HEK293 (cell line): ENCODE data around the gene SLC26A11.

Source experiments
- BCL11A ChIP-seq: fragments of 450-650 bp; formaldehyde crosslinking; IDR thresholded peaks from 2 replicates; pipeline ENCODE4 v1.5.1; 2016; ENCODE audit warnings: low read depth, missing biosample characterization, missing genetic modification characterization
- KLF10 ChIP-seq: fragments of 450-650 bp; IDR thresholded peaks from 2 replicates; pipeline ENCODE4 v1.5.1; 2018; ENCODE audit warnings: missing biosample characterization, mild to moderate bottlenecking, missing genetic modification characterization
- KLF16 ChIP-seq: fragments of 450-650 bp; formaldehyde crosslinking; IDR thresholded peaks from 2 replicates; pipeline ENCODE4 v1.5.1; 2017; ENCODE audit warnings: missing biosample characterization, missing genetic modification characterization
- KLF9 ChIP-seq: fragments of 450-650 bp; formaldehyde crosslinking; IDR thresholded peaks from 2 replicates; pipeline ENCODE4 v1.5.1; 2016; ENCODE audit warnings: missing biosample characterization, missing genetic modification characterization, low read depth
- SP7 ChIP-seq: fragments of 450-650 bp; formaldehyde crosslinking; IDR thresholded peaks from 2 replicates; pipeline ENCODE4 v1.5.1; 2016; ENCODE audit warnings: missing biosample characterization, missing genetic modification characterization
- YY2 ChIP-seq: fragments of 450-650 bp; formaldehyde crosslinking; IDR thresholded peaks from 2 replicates; pipeline ENCODE4 v1.5.1; 2016; ENCODE audit warnings: missing biosample characterization, missing genetic modification characterization
- ZBTB6 ChIP-seq: fragments of 450-650 bp; formaldehyde crosslinking; IDR thresholded peaks from 2 replicates; pipeline ENCODE4 v1.5.1; 2017; ENCODE audit warnings: missing biosample characterization, missing genetic modification characterization
- ZFP37 ChIP-seq: fragments of 450-650 bp; formaldehyde crosslinking; IDR thresholded peaks from 2 replicates; pipeline ENCODE4 v1.5.1; 2016; ENCODE audit warnings: missing biosample characterization, missing genetic modification characterization
- ZNF112 ChIP-seq: fragments of 450-650 bp; formaldehyde crosslinking; IDR thresholded peaks from 2 replicates; pipeline ENCODE4 v1.5.0; 2017; ENCODE audit warnings: missing biosample characterization, missing genetic modification characterization
- ZNF184 ChIP-seq: fragments of 450-650 bp; IDR thresholded peaks from 2 replicates; pipeline ENCODE4 v1.5.1; 2018; ENCODE audit warnings: missing biosample characterization, mild to moderate bottlenecking, missing genetic modification characterization
- ZNF23 ChIP-seq: fragments of 450-650 bp; formaldehyde crosslinking; IDR thresholded peaks from 2 replicates; pipeline ENCODE4 v1.5.1; 2016; ENCODE audit warnings: missing biosample characterization, missing genetic modification characterization, borderline replicate concordance
- ZNF280D ChIP-seq: fragments of 450-650 bp; formaldehyde crosslinking; IDR thresholded peaks from 2 replicates; pipeline ENCODE4 v1.5.1; 2016; ENCODE audit warnings: missing biosample characterization, missing genetic modification characterization
- ZNF37A ChIP-seq: fragments of 450-650 bp; IDR thresholded peaks from 2 replicates; pipeline ENCODE4 v1.5.1; 2018; ENCODE audit warnings: missing biosample characterization, missing genetic modification characterization
- ZNF391 ChIP-seq: fragments of 450-650 bp; formaldehyde crosslinking; IDR thresholded peaks from 2 replicates; pipeline ENCODE4 v1.5.1; 2016; ENCODE audit warnings: low read depth, missing biosample characterization, missing genetic modification characterization, borderline replicate concordance
- ZNF449 ChIP-seq: fragments of 450-650 bp; formaldehyde crosslinking; IDR thresholded peaks from 2 replicates; pipeline ENCODE4 v1.5.1; 2017; ENCODE audit warnings: missing biosample characterization, mild to moderate bottlenecking, missing genetic modification characterization, moderate library complexity
- ZNF488 ChIP-seq: fragments of 450-650 bp; formaldehyde crosslinking; IDR thresholded peaks from 2 replicates; pipeline ENCODE4 v1.5.1; 2016; ENCODE audit warnings: missing biosample characterization, missing genetic modification characterization
- ZNF555 ChIP-seq: fragments of 450-650 bp; formaldehyde crosslinking; conservative IDR thresholded peaks from 2 replicates; pipeline ENCODE4 v1.5.1; 2017; ENCODE audit warnings: missing biosample characterization, mild to moderate bottlenecking, missing genetic modification characterization, inconsistent platforms
- ZNF610 ChIP-seq: fragments of 450-650 bp; formaldehyde crosslinking; IDR thresholded peaks from 2 replicates; pipeline ENCODE4 v1.5.1; 2016; ENCODE audit warnings: missing biosample characterization, missing genetic modification characterization, borderline replicate concordance
- ZNF670 ChIP-seq: fragments of 450-650 bp; formaldehyde crosslinking; IDR thresholded peaks from 2 replicates; pipeline ENCODE4 v1.5.1; 2016; ENCODE audit warnings: missing biosample characterization, missing genetic modification characterization, low read depth
- ZNF785 ChIP-seq: fragments of 450-650 bp; formaldehyde crosslinking; IDR thresholded peaks from 2 replicates; pipeline ENCODE4 v1.5.1; 2016; ENCODE audit warnings: missing biosample characterization, missing genetic modification characterization
- ZSCAN16 ChIP-seq: fragments of 450-650 bp; formaldehyde crosslinking; IDR thresholded peaks from 2 replicates; pipeline ENCODE4 v1.5.1; 2016; ENCODE audit warnings: missing biosample characterization, missing genetic modification characterization
- TF ChIP-seq, protein P1 (sequence below): fragments of 450-650 bp; formaldehyde crosslinking; IDR thresholded peaks from 2 replicates; pipeline ENCODE4 v1.5.1; 2016; ENCODE audit warnings: missing biosample characterization, missing genetic modification characterization
- TF ChIP-seq, protein P2 (sequence below): fragments of 450-650 bp; formaldehyde crosslinking; IDR thresholded peaks from 2 replicates; pipeline ENCODE4 v1.5.1; 2016; ENCODE audit warnings: missing biosample characterization, missing genetic modification characterization, low read depth
- TF ChIP-seq, protein P3 (sequence below): fragments of 450-650 bp; formaldehyde crosslinking; optimal IDR thresholded peaks from 2 replicates; pipeline ENCODE3; 2016; ENCODE audit warnings: missing biosample characterization, mild to moderate bottlenecking, missing genetic modification characterization

SLC26A11 gene

DNA sequence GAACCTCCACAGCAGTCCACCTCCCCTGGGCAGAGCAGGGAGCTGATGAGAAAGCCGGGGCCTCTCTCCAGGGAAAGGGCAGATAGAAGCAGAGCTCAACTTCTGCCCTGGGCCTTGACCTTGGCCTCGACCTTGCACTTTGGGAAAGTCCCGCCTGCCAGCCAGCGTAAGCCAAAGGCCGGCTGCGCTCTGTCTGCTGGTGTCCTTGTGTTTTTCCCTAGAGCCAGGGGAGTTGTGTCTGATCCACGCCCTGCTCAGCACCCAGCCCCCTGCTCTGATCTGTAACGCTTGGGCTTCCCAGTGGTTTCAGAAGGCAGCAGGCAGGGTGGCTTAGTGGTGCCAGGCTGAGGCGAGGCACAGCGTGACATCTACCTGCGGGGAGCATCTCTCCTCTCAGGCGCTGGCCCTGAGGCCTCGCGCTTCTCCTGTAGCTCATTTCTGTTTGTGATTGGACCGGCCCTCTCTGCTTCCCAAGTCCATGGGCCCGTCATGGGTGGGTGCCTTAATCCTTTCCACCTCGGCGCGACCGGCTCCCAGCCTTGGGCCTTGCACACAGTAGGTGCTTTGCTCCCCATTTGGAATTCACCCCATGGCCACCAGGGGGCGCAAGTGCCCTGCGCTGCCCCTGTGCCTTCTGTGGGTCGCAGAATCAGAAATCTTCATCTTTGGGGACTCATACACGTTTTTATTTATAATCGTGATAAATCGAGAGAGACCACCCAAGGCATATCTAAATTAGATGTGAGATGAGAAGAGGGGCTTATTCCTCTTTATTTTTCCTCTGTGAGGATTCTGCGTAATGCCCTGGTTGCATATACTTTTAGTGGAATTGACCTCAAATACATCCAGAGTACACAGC, 24.3 kb upstream of the SLC26A11 start (continued):
- TF ChIP-seq ZNF610 (tag by site-specific recombination) (no peak), ZNF391 (tag by site-specific recombination) (peak; percentile 57; the same call in 1 of the 2 replicates), ZNF184 (tag by site-specific recombination) (no peak), ZBTB6 (tag by site-specific recombination) (no peak), ZFP37 (tag by site-specific recombination) (no peak), ZSCAN16 (tag by site-specific recombination) (peak; percentile 87), ZNF449 (tag by site-specific recombination) (0 out of 2 replicates have a peak, but pooled peaks have one; percentile 23), YY2 (tag by site-specific recombination) (no peak), KLF9 (tag by site-specific recombination) (no peak), KLF16 (tag by site-specific recombination) (no peak), ZNF280D (tag by site-specific recombination) (0 out of 2 replicates have a peak, but pooled peaks have one; percentile 48), ZNF555 (tag by site-specific recombination) (no peak), ZNF112 (no peak), ZNF37A (tag by site-specific recombination) (no peak), BCL11A (no peak), ZNF670 (tag by site-specific recombination) (no peak), ZNF23 (tag by site-specific recombination) (no peak), KLF10 (tag by site-specific recombination) (no peak), ZNF488 (tag by site-specific recombination) (no peak), ZNF785 (tag by site-specific recombination) (no peak), SP7 (tag by site-specific recombination) (0 out of 2 replicates have a peak, but pooled peaks have one; percentile 27)
- TF ChIP-seq, protein P1, sequence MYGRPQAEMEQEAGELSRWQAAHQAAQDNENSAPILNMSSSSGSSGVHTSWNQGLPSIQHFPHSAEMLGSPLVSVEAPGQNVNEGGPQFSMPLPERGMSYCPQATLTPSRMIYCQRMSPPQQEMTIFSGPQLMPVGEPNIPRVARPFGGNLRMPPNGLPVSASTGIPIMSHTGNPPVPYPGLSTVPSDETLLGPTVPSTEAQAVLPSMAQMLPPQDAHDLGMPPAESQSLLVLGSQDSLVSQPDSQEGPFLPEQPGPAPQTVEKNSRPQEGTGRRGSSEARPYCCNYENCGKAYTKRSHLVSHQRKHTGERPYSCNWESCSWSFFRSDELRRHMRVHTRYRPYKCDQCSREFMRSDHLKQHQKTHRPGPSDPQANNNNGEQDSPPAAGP = peak; percentile 63; the same call in 1 of the 2 replicates
- TF ChIP-seq, protein P2, sequence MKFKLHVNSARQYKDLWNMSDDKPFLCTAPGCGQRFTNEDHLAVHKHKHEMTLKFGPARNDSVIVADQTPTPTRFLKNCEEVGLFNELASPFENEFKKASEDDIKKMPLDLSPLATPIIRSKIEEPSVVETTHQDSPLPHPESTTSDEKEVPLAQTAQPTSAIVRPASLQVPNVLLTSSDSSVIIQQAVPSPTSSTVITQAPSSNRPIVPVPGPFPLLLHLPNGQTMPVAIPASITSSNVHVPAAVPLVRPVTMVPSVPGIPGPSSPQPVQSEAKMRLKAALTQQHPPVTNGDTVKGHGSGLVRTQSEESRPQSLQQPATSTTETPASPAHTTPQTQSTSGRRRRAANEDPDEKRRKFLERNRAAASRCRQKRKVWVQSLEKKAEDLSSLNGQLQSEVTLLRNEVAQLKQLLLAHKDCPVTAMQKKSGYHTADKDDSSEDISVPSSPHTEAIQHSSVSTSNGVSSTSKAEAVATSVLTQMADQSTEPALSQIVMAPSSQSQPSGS (tag by site-specific recombination) = no peak
- TF ChIP-seq, protein P3, sequence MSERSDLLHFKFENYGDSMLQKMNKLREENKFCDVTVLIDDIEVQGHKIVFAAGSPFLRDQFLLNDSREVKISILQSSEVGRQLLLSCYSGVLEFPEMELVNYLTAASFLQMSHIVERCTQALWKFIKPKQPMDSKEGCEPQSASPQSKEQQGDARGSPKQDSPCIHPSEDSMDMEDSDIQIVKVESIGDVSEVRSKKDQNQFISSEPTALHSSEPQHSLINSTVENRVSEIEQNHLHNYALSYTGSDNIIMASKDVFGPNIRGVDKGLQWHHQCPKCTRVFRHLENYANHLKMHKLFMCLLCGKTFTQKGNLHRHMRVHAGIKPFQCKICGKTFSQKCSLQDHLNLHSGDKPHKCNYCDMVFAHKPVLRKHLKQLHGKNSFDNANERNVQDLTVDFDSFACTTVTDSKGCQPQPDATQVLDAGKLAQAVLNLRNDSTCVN (tag by site-specific recombination) = no peak
